ENCODE data around the gene BBC3.

DNA sequence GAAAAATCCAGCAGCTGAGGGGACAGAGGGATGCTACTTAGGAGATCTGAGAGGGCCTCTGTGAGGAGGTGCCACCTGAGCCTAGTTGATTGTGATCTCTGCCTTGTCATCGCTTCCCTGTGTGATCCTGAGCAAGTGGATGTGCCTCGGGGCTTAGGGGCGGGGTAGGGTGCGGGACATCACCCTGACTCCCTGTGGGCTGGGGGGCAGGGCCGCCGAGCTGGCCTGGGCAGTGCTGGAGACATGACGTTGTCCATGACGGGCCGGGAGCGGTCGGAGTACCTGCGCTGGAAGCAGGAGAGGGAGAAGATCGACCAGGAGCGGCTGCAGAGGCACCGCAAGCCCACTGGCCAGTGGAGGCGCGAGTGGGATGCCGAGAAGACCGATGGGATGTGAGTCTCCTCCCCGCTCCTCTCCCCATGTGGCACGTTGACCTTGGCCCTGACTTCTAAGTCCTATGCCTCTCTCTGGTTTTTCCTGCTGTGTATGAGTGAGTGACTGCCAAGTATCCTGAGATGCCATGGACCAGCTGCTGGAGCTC is 35.5 kb upstream of the BBC3 start:
- TF ChIP-seq, protein P1, sequence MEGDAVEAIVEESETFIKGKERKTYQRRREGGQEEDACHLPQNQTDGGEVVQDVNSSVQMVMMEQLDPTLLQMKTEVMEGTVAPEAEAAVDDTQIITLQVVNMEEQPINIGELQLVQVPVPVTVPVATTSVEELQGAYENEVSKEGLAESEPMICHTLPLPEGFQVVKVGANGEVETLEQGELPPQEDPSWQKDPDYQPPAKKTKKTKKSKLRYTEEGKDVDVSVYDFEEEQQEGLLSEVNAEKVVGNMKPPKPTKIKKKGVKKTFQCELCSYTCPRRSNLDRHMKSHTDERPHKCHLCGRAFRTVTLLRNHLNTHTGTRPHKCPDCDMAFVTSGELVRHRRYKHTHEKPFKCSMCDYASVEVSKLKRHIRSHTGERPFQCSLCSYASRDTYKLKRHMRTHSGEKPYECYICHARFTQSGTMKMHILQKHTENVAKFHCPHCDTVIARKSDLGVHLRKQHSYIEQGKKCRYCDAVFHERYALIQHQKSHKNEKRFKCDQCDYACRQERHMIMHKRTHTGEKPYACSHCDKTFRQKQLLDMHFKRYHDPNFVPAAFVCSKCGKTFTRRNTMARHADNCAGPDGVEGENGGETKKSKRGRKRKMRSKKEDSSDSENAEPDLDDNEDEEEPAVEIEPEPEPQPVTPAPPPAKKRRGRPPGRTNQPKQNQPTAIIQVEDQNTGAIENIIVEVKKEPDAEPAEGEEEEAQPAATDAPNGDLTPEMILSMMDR (IDR thresholded peaks at IDR 0.05) = no peak
- no peak for TF ChIP-seq POLR2A (IDR thresholded peaks at IDR 0.05)

All from right lobe of liver (tissue), 4 donors.